Esophagus (tissue), 2 donors: ENCODE measurements around the gene ASPHD1. TPM values are rescaled to one million over a fixed set of nuclear protein-coding genes. Genes with fewer than 3 reads are reported as not detected.
A peak's percentile ranks its signal among the peaks of the same experiment; 100 is the strongest.

Experiments used
- H3K27ac ChIP-seq, 2 donors: one replicate each; pipeline ENCODE4 v1.5.1; 2013; ENCODE audit warnings: low read depth in 2 of 2, mild to moderate bottlenecking in 2 of 2, inconsistent platforms in 1 of 2, low read length in 1 of 2, moderate library complexity in 1 of 2
- H3K27me3 ChIP-seq, 2 donors: one replicate each; pipeline ENCODE4 v1.6.1; 2013; ENCODE audit warnings: low read length in 2 of 2, control low read depth in 1 of 2, mild to moderate bottlenecking in 1 of 2; ENCODE audit not compliant: insufficient read depth in 2 of 2, control insufficient read depth in 1 of 2
- H3K36me3 ChIP-seq, 2 donors: one replicate each; pipeline ENCODE4 v1.6.1; 2013; ENCODE audit warnings: low read length in 1 of 2; ENCODE audit not compliant: control insufficient read depth in 2 of 2, insufficient read depth in 2 of 2
- H3K4me1 ChIP-seq, 2 donors: one replicate each; pipeline ENCODE4 v1.6.1; 2013; ENCODE audit warnings: low read length in 1 of 2; ENCODE audit not compliant: control insufficient read depth in 2 of 2, insufficient read depth in 2 of 2
- H3K4me3 ChIP-seq, 2 donors: one replicate each; pipeline ENCODE4 v1.5.1; 2013; ENCODE audit warnings: low read length in 2 of 2, mild to moderate bottlenecking in 2 of 2, low read depth in 1 of 2, moderate library complexity in 1 of 2
- H3K9me3 ChIP-seq, 2 donors: one replicate each; pipeline ENCODE4 v1.6.1; 2013; ENCODE audit warnings: mild to moderate bottlenecking in 2 of 2, low read depth in 1 of 2, low read length in 1 of 2, moderate library complexity in 1 of 2; ENCODE audit not compliant: control insufficient read depth in 2 of 2, insufficient read depth in 1 of 2
- WGBS, 2 donors: extraction: QIAGEN DNeasy Blood & Tissue Kit; methylation state at CpG; one replicate each; pipeline ENCODE4 v1.1.7; 2013; 5-methylcytosine and 5-hydroxymethylcytosine counted together
- polyA plus RNA-seq, 2 donors: library from polyadenylated mRNA; stranded (reverse); fragments of 200-250 nt; gene quantifications; one replicate each; pipeline ENCODE4 v1.2.3, GENCODE V29; 2013
- donor health status: healthy with polysubstance abuse.
- donor health status: Bipolar disorder and iron deficiency.

Gene ASPHD1
- polyA plus RNA-seq, 2 donors = 0.31 to 0.39 TPM

- H3K27ac ChIP-seq = no peak overlapping the region
- no peaks in the 10 kb centered on the region for H3K9me3 ChIP-seq
- WGBS, 2 donors = 77 to 86% methylated on average over 11 of the region's 11 CpGs
- no peak overlapping the region for H3K4me3 ChIP-seq
- H3K36me3 ChIP-seq = no peaks in the 10 kb centered on the region
- H3K27me3 ChIP-seq = no peaks in the 10 kb centered on the region
- no peaks in the 10 kb centered on the region for H3K4me1 ChIP-seq
Observed at GRCh38 chr16:29912087-29912486, 11.8 kb downstream of the ASPHD1 start.

GRCh38 chr16:29913514-29913913, 13.2 kb downstream of the ASPHD1 start:
- no peaks in the 10 kb centered on the region for H3K27me3 ChIP-seq
- H3K27ac ChIP-seq = no peak overlapping the region
- H3K4me3 ChIP-seq = no peak overlapping the region
- H3K36me3 ChIP-seq = no peaks in the 10 kb centered on the region
- no peaks in the 10 kb centered on the region for H3K9me3 ChIP-seq
- H3K4me1 ChIP-seq = no peaks in the 10 kb centered on the region
- 95 to 96% methylated on average over 8 of the region's 8 CpGs for WGBS, 2 donors

- Histone ChIP-seq H3K27ac (no peak overlapping the region), H3K4me1 (no peaks in the 10 kb centered on the region), H3K9me3 (no peaks in the 10 kb centered on the region), H3K27me3 (no peaks in the 10 kb centered on the region), H3K36me3 (no peaks in the 10 kb centered on the region), H3K4me3 (no peak overlapping the region)
- WGBS, 2 donors = 68 to 81% methylated on average over 6 of the region's 6 CpGs
Observed at GRCh38 chr16:29915590-29916247, 15.4 kb downstream of the ASPHD1 start.

GRCh38 chr16:29916979-29917378, 16.7 kb downstream of the ASPHD1 start:
- Histone ChIP-seq H3K27ac (no peak overlapping the region), H3K4me3 (no peak overlapping the region), H3K36me3 (peaks cover 2 to 5% of the 10 kb centered on the region in 2 donors), H3K27me3 (no peaks in the 10 kb centered on the region), H3K9me3 (no peaks in the 10 kb centered on the region), H3K4me1 (no peaks in the 10 kb centered on the region)
- WGBS, 2 donors = 98 to 100% methylated on average over 1 of the region's 1 CpG

- H3K9me3 ChIP-seq = no peaks in the 10 kb centered on the region
- peaks cover 5% of the 10 kb centered on the region in 2 donors for H3K36me3 ChIP-seq
- peaks cover 0 to 3% of the 10 kb centered on the region in 2 donors for H3K4me1 ChIP-seq
- 72 to 85% methylated on average over 6 of the region's 6 CpGs for WGBS, 2 donors
- no peaks in the 10 kb centered on the region for H3K27me3 ChIP-seq
- H3K27ac ChIP-seq = no peak overlapping the region
- no peak overlapping the region for H3K4me3 ChIP-seq
Observed at GRCh38 chr16:29920288-29921033, 20.2 kb downstream of the ASPHD1 start.

GRCh38 chr16:29921034-29921385, 20.7 kb downstream of the ASPHD1 start:
- Histone ChIP-seq H3K27ac (no peak overlapping the region), H3K4me3 (no peak overlapping the region), H3K36me3 (peaks cover 5% of the 10 kb centered on the region in 2 donors), H3K4me1 (peaks cover 0 to 3% of the 10 kb centered on the region in 2 donors), H3K27me3 (no peaks in the 10 kb centered on the region), H3K9me3 (no peaks in the 10 kb centered on the region)
- WGBS, 2 donors = 76 to 82% methylated on average over 3 of the region's 3 CpGs

GRCh38 chr16:29922326-29922725, 22.0 kb downstream of the ASPHD1 start:
- peaks cover 0 to 6% of the 10 kb centered on the region in 2 donors for H3K4me1 ChIP-seq
- no peak overlapping the region for H3K27ac ChIP-seq
- peaks cover 5% of the 10 kb centered on the region in 2 donors for H3K36me3 ChIP-seq
- 93 to 97% methylated on average over 2 of the region's 2 CpGs for WGBS, 2 donors
- no peaks in the 10 kb centered on the region for H3K27me3 ChIP-seq
- H3K4me3 ChIP-seq = no peak overlapping the region
- no peaks in the 10 kb centered on the region for H3K9me3 ChIP-seq

- 95 to 96% methylated on average over 12 of the region's 12 CpGs for WGBS, 2 donors
- H3K4me1 ChIP-seq = peaks cover 0 to 6% of the 10 kb centered on the region in 2 donors
Observed at GRCh38 chr16:29922986-29923501, 22.8 kb downstream of the ASPHD1 start.

GRCh38 chr16:29925105-29925756, 24.9 kb downstream of the ASPHD1 start:
- Histone ChIP-seq H3K4me1 (peaks cover 0 to 6% of the 10 kb centered on the region in 2 donors), H3K27me3 (no peaks in the 10 kb centered on the region), H3K4me3 (peak overlapping the region; percentile 98), H3K9me3 (no peaks in the 10 kb centered on the region), H3K27ac (no peak overlapping the region), H3K36me3 (peaks cover 5% of the 10 kb centered on the region in 2 donors)
- WGBS, 2 donors = 5 to 7% methylated on average over 9 of the region's 9 CpGs

More at GRCh38 chr16:29922986-29923501, 22.8 kb downstream of the ASPHD1 start:
- peaks cover 5% of the 10 kb centered on the region in 2 donors for H3K36me3 ChIP-seq
- no peak overlapping the region for H3K27ac ChIP-seq
- no peaks in the 10 kb centered on the region for H3K9me3 ChIP-seq
- H3K27me3 ChIP-seq = no peaks in the 10 kb centered on the region
- no peak overlapping the region for H3K4me3 ChIP-seq
